Fibroblast of gingiva (primary cell): Measurements from ENCODE around the gene DCAKD.
A peak's percentile ranks its signal among the peaks of the same experiment; 100 is the strongest.

ENCODE experiments used
- DNase-seq: peaks from one replicate; pipeline ENCODE4 v3.0.0-alpha.2; 2011; ENCODE audit warnings: low read depth

DCAKD gene

GRCh38 chr17:45004388-45004787 is 47.0 kb downstream of the DCAKD start:
- no peak for DNase-seq

DNA sequence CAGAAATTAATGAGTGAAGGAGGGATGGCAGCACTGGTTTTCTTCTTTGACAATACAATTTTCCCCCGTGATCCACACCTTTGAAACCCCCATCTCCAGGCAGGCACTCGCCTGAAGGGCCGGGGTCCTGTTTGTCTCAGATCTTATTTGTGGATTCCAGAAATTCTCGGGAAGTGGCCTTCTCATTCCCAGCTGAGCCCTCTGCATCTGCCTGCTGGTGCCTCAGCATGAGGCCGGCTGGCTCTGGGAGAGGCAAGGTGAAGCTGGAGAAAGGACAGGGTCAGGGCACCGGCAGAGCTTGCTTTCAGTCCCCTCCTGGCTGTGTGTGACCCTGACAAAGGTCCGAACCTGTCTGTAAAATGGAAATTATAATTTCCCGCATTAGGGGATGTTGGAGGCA is 47.6 kb downstream of the DCAKD start:
- DNase-seq: no peak

GRCh38 chr17:45001310-45001709 is 50.1 kb downstream of the DCAKD start:
- no peak for DNase-seq

DNA sequence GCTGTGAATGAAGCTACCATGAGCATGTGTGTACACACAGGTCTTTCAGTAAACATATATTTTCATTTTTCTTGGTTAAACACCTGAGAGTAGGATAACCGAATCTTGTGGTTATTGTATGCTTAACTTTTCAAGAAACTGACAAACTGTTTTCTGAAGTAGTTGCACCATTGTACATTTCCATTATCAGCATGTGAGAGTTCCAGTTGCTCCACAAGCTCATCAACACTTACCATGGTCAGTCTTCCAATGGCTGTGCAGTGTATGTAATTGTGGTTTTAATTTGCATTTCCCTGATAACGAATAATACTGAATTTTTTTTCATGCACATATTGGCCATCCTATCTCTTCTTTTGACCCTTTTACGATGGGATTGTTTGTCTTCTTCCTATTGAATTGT is 52.0 kb downstream of the DCAKD start:
- DNase-seq: no peak

- no peak for DNase-seq
Measured at GRCh38 chr17:44998646-44999045, 52.8 kb downstream of the DCAKD start.

DNA sequence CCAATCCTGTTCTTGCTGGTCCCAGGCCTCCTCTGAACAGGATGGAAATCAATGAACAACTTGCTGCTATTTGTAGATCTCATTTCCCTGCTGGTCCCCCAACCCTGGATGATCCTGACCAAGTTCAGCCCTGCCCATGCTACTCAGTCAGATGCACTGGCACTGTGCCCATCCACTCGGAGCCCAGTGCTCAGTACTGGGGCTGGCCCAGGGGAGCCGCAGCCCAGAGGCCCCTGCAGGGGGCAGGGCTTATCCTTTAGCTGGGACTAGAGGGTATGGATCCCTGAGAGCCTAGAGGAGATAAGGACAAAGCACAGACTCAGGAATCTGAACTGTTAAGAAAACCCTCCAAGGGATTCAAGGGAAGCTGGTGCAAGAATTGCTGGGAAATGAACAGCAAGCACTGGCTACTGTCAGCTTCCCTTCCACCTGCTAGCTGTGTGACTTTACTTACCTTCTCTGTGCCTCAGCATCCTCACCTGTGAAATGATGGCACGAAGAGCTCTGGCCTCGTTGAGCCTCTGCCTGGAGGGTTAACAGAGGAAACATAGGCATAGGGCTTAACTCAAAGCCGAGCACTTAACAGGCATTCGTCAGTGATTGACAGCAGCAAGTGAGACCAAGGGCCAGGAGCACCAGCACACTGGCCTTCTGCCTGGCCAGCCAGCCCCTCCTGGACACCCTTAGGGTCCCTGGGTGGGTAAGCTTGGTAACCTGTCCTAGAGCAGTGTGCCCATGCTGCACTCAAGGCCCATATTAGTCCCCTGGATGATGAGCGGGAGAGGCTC is 53.5 kb downstream of the DCAKD start:
- no peak for DNase-seq

GRCh38 chr17:44996304-44996703 is 55.1 kb downstream of the DCAKD start:
- no peak for DNase-seq

DNA sequence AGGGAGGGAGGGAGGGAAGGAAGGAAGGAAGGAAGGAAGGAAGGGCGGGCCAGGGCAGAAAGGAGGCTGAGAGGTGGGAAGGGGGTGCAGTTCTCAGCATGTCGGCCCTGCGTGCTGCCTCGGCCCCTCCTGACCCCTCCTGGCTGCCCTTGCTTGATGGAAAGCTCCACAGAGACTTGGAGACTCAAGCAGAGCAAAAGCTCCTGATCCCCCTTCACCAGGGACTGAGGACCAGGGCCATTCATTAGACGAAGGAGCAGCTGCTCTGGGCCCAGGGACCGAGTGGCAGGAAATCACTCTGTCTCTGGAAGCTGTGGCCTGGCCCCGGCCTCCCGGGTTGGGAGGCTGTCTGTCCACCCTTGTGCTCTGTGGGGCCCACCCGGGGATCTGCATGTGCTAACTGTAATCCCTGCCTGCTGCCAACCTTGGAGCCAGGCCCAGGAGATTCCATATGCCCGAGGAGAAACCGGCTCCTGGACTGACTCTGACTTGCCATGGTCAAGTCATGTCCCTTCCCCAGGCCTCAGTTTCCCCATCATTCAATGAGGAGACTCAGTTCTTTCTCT is 55.9 kb downstream of the DCAKD start:
- DNase-seq: peak; percentile 24

DNA sequence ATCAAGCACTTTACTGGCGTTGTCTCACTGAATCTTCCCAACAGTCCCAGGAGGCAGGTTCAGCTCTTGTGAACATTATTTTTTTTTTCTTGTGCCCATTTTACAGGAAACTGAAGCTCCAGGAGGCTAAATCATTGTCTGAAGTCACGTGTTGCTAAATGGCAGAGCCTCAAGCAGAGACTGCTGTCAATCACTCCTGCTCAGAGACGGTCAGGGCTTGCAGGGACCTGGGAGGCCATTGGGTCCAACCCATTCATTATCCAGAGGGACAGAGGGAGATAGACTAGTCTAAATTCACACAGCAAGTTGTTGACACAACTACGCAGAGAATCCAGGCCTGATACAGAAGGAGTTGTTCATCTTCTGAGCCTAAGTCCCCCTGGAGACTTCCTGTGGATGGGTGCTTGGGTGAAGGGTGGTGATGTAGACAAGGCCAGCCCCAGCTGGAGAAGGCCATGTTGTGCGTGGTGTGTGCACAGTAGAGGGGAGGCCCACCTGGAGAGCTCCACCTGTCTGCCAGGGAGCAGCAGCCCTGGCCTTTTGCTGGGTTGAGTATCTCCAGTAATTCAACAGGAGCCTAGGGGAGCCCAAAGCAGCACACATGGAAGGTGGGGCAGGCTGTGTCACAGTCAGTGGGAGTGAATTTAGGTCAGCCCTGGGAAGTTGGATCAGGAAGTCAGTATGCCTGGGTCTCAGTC is 59.0 kb downstream of the DCAKD start:
- no peak for DNase-seq

DNA sequence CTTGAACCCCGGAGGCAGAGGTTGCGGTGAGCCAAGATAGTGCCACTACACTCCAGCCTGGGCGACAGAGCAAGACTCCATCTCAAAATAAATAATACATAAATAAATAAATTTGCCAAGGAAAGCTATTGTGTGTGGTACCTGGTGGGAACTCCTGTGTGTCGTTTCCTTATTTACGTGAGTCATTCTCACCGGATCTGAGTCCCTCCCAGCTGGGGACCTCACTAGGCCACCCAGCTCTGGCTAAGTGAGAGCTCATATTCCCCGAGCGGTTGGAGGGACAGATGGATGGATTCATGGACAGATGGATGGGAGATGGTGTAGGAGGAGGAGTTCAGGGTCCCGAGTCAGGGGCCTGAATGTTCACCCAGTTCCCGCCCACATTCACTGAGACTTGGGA is 60.4 kb downstream of the DCAKD start:
- DNase-seq: no peak

DNA sequence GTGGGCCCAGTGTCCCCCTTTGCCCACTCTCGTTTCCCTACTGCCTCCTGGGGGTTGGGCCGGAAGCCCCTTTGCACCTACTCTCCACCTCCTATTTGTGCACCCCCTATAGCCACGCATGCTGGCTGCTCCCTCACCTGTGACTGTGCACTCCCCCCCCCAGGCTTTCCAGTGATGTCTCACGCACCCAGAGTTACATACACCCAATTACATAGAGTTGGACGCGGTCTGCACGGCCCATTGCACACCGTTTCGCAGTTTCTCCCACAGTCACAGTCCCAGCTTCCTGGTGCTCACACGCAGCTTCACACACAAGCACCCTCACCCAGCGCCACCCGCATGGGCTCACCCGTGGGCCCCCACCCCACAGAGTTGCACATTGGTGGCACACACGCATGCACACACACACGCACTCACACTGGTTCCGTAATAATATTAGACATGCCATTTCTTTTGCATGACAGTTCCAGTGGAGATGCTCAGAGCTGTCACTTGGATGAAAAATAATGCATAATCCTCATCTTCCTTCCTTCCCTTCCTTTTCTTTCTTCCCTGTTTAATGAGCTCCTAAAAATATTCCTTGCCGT is 61.8 kb downstream of the DCAKD start:
- DNase-seq: no peak

- DNase-seq: no peak
Measured at GRCh38 chr17:44988044-44988942, 63.1 kb downstream of the DCAKD start.

DNA sequence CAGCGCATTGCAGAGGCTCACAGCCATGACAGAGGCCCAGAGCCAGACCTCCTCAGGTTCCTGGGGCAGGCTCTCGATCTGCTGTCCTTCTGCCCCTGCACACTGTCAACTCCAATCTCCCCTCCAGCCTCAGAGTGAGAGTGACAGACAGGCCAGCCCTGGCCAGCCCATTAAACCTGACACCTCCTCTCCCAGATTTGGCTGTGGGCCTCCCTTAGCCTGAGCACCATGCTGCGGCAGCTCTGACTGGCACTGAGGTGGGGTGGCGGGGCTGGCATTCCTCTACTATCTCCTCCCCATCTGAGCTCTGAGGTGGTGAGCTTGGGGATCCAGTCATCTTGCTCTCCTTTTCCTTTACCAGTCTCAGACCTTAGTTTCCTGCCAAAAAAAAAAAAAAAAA is 67.9 kb downstream of the DCAKD start:
- no peak for DNase-seq

DNA sequence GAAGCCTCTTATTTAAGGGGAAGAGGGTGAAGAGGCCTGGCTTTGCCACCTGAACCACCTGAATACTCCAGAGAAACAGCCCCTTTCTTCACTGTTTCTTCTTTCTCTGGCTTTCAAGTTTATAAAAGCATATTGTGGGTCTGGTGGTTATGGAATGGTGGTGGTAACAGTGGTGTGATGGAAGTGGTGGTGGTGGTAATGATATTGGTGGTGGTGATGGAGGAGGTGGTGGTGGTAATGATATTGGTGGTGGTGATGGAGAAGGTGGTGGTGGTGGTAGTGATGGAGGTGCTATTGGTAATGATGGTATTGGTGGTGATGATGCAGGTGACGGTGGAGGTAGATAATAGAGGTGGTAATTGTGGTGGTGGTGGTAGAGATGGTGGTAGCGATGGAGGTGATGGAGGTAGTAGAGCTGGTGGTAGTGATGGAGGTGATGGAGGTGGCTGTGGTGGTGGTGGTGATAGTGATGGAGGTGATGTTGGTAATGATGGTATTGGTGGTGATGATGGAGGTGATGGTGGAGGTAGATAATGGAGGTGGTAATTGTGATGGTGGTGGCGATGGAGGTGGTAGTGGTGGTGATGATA is 69.2 kb downstream of the DCAKD start:
- no peak for DNase-seq

DNA sequence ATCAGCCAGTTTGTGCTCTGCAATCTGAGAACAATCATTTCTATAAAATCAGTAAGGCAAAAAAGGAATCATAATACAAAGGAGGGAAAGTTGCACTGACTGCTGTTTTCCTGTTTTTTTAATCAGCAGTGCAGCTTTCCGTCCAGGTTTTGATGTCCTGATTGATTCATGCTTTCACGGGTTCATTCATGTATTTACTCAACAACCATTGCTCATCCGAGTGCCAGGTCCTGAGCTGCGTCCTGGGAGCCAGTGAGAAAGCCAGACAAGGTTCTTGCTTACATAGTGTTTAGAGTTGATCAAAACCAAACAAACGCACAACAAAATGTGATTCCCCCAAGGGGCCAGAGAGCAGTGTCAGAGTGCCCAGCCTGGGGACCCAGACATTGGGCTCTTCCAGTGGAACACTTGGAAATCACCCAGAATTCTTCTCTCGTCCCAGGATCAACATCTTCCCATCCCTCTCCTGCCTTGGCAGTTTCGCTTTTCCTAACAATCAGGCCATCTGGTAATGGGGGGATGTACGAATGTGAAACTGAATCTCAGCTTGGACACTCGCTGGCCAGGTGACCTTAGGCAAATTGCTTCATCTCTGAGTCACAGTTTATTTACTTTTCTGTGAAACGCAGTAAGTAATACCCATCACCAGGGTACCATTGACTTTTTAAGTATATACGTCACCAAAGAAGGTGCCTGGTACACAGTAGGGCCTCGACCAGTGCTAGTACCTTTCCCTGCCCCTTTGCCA is 70.0 kb downstream of the DCAKD start:
- peak; percentile 84 for DNase-seq

- peak; percentile 40 for DNase-seq
Measured at GRCh38 chr17:44979426-44979995, 71.9 kb downstream of the DCAKD start.

- DNase-seq: no peak
Measured at GRCh38 chr17:44978807-44979206, 72.6 kb downstream of the DCAKD start.

DNA sequence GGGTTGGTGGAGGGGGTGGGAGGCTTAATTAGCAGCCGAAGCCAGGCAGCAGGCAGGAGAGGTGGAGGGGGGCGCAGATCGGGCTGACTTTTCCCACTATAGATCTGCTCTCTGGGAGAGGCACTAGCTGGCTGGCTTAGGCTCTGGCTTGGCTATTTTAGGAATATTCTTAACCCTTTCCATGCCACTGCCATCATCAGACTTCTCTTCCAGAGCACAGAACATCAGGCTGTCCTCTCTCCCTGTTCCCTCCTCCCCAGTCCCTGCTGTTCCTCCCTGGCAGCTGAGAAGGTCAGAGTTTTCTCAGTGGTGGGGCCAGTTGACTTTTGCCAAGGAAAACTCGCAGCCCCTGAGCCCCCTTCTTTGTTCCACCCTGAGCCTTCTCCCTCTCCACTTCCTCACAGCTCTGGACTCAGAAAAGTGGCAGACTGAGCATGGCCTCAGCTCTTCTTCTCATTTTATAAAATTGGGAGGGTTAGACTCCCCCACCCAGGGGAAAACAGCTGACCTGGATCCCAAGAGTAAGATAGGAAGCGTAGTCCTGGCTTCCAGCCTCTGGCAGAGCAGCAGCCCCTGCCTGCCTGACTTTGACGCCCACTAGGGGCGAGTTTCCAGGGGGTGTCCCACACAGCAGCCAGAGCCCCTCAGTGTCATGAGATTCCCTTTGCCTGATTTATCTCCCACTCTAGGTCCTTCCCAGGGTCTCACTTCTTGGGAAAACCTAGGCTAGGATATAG is 73.5 kb downstream of the DCAKD start:
- DNase-seq: no peak

DNA sequence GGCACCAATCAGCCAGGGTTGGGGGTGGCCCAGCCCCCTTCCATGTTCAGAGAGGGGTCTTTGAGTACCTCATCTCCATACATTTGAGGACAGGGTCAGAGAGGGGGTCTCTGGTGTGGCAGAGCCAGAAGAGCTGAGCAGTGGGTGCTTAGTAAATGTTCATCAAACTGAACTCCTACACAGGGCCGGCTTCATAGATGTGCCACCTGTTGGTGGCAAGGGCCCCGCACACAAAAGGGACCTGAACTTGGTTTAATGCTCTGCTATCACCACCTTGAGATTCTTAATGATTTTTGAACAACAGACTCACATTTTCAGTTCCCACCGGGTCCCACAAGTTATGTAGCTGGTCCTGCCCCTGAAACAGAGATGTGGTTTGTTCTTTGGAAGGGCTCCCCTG is 74.4 kb downstream of the DCAKD start:
- DNase-seq: no peak

DNA sequence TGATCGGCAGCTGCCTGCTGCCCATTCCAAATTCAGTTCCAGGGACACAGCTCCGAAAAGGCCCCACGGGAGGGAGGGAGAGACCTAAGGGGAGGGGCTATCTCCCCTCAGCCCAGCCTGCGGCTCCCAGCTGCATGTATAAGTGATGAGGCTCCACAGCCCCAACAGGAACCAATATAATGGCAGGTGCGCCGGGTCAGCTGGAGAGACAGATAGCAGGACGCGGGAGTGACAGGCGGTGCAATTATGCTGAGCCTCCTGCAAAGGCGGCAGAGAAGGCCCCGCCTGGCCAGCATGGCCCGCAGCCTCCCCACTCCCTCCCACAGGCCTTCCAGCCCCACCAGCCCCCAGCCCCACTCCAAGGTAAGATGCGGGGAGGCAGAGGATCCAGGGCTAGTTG is 75.2 kb downstream of the DCAKD start:
- DNase-seq: no peak
